ENCODE measurements around the gene LAIR2.
A peak's percentile ranks its signal among the peaks of the same experiment; 100 is the strongest.

The LAIR2 gene

DNA sequence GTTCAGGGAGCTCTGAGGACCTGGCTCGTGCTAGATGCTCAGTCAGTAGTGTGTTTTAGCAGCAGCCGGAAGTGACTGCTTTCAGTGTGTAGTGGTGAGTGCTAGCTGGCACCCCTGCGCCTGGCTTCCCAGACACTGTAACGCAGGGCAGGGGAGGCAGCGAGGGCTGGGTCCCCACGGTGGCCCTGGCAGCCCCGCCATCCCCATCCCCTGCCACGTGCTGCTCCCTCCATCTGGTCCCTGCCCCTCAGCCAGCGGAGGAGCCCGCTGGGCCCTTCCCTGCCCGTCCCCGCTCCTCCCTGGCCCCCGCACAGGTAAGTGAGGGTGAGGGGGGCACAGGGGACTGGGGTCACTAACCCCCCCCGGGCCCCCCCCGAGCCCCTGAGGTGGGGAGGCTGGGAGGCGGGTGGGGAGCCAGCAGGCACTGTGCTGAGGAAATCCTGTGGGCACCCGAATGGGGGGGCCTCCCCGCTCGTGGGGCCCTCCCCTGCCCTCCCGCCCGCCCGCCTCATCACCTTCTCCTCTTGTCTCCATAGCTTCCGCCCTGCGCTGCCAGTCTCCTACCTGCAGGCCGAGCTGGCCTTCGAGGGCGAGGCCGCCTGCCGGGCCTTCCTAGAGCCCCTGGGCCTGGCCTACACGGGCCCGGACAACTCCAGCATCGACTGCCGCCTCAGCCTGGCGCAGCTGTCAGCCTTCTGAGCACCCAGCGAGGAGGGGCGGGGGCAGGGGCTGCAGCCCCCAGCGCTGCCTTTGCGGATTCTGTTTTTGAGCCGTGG lies 42.2 kb upstream of the LAIR2 start:
- peaks cover 63% of the 10 kb centered on the region for H3K36me3 ChIP-seq (ENCODE audit: insufficient read depth, low read length)
- H3K9me3 ChIP-seq (ENCODE audit: insufficient read depth, low read depth, low read length), result no peaks in the 10 kb centered on the region
- H3K4me3 ChIP-seq (ENCODE audit: low read length), result no peak overlapping the region
- H3K27me3 ChIP-seq (ENCODE audit: insufficient read depth, low read length), result peaks cover 2% of the 10 kb centered on the region
- WGBS, result 95% methylated on average over 36 of the region's 39 CpGs
- H3K27ac ChIP-seq (ENCODE audit: low read depth, low read length), result no peak overlapping the region
- no peaks in the 10 kb centered on the region for H3K4me1 ChIP-seq (ENCODE audit: insufficient read depth, low read length)
- H3K9ac ChIP-seq (ENCODE audit: low read depth, low read length), result no peak overlapping the region

DNA sequence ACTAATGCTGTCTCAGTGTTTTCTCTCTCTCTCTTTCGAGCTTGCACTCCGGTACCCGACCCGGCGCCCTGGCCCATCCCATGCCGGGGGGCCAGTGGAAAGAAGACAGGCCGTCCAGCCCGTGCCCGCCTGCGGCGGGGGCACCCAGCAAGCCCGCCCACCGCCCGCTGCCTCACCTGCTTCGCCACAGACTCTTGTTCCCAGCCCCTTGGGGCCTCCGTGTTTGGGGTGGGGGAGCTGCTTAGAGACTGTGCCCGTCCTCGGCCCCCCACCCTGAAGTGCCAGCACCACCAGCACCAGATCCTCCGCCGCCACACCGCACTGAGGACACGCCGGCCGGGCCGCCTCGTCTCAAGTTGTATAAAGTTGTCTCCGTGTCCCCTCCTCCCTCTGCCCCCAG lies 41.4 kb upstream of the LAIR2 start:
- H3K4me3 ChIP-seq (ENCODE audit: low read length), result no peak overlapping the region
- H3K9ac ChIP-seq (ENCODE audit: low read depth, low read length), result no peak overlapping the region
- H3K4me1 ChIP-seq (ENCODE audit: insufficient read depth, low read length), result no peaks in the 10 kb centered on the region
- H3K9me3 ChIP-seq (ENCODE audit: insufficient read depth, low read depth, low read length), result no peaks in the 10 kb centered on the region
- 93% methylated on average over 27 of the region's 27 CpGs for WGBS
- H3K27me3 ChIP-seq (ENCODE audit: insufficient read depth, low read length), result peaks cover 9% of the 10 kb centered on the region
- H3K36me3 ChIP-seq (ENCODE audit: insufficient read depth, low read length), result peaks cover 55% of the 10 kb centered on the region
- no peak overlapping the region for H3K27ac ChIP-seq (ENCODE audit: low read depth, low read length)

- H3K4me3 ChIP-seq (ENCODE audit: low read length), result no peak overlapping the region
- H3K9ac ChIP-seq (ENCODE audit: low read depth, low read length), result no peak overlapping the region
- no peak overlapping the region for H3K27ac ChIP-seq (ENCODE audit: low read depth, low read length)
- WGBS, result 76% methylated on average over 2 of the region's 3 CpGs
- peaks cover 51% of the 10 kb centered on the region for H3K36me3 ChIP-seq (ENCODE audit: insufficient read depth, low read length)
- H3K9me3 ChIP-seq (ENCODE audit: insufficient read depth, low read depth, low read length), result no peaks in the 10 kb centered on the region
- peaks cover 9% of the 10 kb centered on the region for H3K27me3 ChIP-seq (ENCODE audit: insufficient read depth, low read length)
- no peaks in the 10 kb centered on the region for H3K4me1 ChIP-seq (ENCODE audit: insufficient read depth, low read length)
Observed at GRCh38 chr19:54461613-54462012, 41.0 kb upstream of the LAIR2 start.

DNA sequence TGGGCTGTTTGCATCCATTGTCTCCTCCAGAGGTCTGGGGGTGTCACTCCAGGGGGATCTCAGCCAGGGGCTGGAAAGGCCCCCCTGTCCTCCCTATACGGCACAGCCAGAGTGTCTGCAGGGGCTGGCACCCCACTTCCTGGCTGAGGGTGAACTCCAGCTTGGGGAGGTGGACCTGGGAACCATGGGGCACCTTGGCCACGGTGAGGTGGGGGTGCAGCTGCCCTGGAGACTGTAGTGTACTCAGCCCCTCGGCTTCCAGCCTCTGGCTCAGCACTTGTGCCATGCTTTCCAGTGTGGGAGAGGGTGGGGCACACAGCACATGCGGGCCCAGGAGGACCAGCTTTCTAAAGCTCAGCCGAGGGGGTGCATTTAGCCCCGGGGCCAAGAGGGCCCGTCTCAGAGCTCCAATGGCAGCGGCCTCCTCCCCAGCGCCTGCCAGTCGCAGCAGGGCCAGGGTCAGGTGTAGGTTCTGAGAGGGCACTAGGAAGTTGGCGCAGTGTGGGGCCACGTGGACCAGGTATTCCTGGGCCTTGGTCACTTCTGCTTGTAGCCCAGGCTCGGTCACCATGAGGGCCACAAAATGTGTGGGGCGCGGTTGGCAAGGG lies 40.5 kb upstream of the LAIR2 start:
- H3K9ac ChIP-seq (ENCODE audit: low read depth, low read length), result peak overlapping the region; percentile 80; the same call in 1 of the 2 replicates
- 89% methylated on average over 15 of the region's 15 CpGs for WGBS
- peaks cover 46% of the 10 kb centered on the region for H3K36me3 ChIP-seq (ENCODE audit: insufficient read depth, low read length)
- H3K9me3 ChIP-seq (ENCODE audit: insufficient read depth, low read depth, low read length), result no peaks in the 10 kb centered on the region
- H3K4me1 ChIP-seq (ENCODE audit: insufficient read depth, low read length), result no peaks in the 10 kb centered on the region
- H3K27ac ChIP-seq (ENCODE audit: low read depth, low read length), result peak overlapping the region; percentile 89; the same call in 1 of the 2 replicates
- peaks cover 9% of the 10 kb centered on the region for H3K27me3 ChIP-seq (ENCODE audit: insufficient read depth, low read length)
- H3K4me3 ChIP-seq (ENCODE audit: low read length), result peak overlapping the region; percentile 89

DNA sequence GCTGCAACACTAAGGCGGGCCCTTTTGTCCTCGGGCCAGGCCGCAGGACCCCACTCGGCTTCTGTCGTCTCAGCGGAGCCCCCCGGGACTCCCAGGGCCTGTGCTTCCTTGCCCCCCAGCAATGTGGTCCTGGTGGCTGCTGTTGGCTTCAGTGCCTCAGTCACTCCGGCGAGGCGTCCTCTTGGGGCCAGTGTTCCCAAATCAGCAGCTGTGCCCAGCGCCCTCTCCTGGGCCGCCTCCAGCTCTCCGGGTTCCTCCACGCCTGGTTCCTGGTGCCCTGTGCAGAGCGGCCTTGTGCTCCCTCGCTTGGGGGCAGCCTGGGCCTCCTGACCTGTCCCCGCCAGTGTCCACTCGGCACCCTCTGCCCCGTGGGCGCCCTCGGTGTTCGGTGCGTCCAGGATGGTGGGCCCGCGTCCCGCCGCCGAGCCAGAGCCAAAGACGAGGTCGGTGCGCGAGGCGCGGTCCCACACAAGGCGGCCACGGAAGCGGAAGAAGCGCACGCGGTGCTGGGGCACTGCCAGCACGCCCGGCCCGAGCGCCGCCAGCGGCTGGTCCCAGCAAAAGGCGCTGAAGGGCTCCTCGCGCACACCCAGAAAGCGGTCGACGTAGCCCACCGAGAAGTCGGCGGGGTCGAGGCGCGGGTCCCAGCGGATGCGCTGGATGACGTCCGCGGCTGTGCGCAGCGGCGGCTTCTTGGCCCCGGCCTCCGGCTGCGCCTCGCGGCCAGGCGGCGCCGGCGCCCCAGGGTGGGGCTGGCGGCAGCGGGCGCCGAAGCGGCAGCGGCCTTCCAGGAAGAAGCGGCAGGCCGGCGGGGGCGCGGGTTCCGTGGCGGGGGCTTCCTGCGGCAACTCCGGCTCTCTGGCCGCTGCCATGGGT lies 39.7 kb upstream of the LAIR2 start:
- WGBS, result 8% methylated on average over 91 of the region's 91 CpGs
- Histone ChIP-seq H3K4me3 (ENCODE audit: low read length) (peak overlapping the region; percentile 89), H3K9ac (ENCODE audit: low read depth, low read length) (peak overlapping the region; percentile 80), H3K36me3 (ENCODE audit: insufficient read depth, low read length) (peaks cover 39% of the 10 kb centered on the region), H3K9me3 (ENCODE audit: insufficient read depth, low read depth, low read length) (no peaks in the 10 kb centered on the region), H3K27ac (ENCODE audit: low read depth, low read length) (peak overlapping the region; percentile 89), H3K4me1 (ENCODE audit: insufficient read depth, low read length) (no peaks in the 10 kb centered on the region), H3K27me3 (ENCODE audit: insufficient read depth, low read length) (peaks cover 9% of the 10 kb centered on the region)

- Histone ChIP-seq H3K4me3 (ENCODE audit: low read length) (peak within 1 kb of the TSS; percentile 89), H3K27ac (ENCODE audit: low read depth, low read length) (peak within 1 kb of the TSS; percentile 100), H3K27me3 (ENCODE audit: insufficient read depth, low read length) (peaks cover 9% of the 10 kb centered on the region), H3K36me3 (ENCODE audit: insufficient read depth, low read length) (peaks cover 32% of the 10 kb centered on the region), H3K9ac (ENCODE audit: low read depth, low read length) (peak within 1 kb of the TSS; percentile 88), H3K4me1 (ENCODE audit: insufficient read depth, low read length) (no peaks in the 10 kb centered on the region), H3K9me3 (ENCODE audit: insufficient read depth, low read depth, low read length) (no peaks in the 10 kb centered on the region)
- WGBS, result under 1% methylated on average over 41 of the region's 41 CpGs
Observed at GRCh38 chr19:54463531-54464043, 39.0 kb upstream of the LAIR2 start, which contains the start of gene LENG9. TSS of gene LENG9 (minus strand) at chr19:54463778. CDS start at chr19:54463526, 252 bp downstream.

- no peaks in the 10 kb centered on the region for H3K4me1 ChIP-seq (ENCODE audit: insufficient read depth, low read length)
- H3K36me3 ChIP-seq (ENCODE audit: insufficient read depth, low read length), result peaks cover 26% of the 10 kb centered on the region
- H3K4me3 ChIP-seq (ENCODE audit: low read length), result peak overlapping the region; percentile 89
- peaks cover 9% of the 10 kb centered on the region for H3K27me3 ChIP-seq (ENCODE audit: insufficient read depth, low read length)
- no peaks in the 10 kb centered on the region for H3K9me3 ChIP-seq (ENCODE audit: insufficient read depth, low read depth, low read length)
- under 1% methylated on average over 26 of the region's 26 CpGs for WGBS
- H3K27ac ChIP-seq (ENCODE audit: low read depth, low read length), result peak overlapping the region; percentile 100
- H3K9ac ChIP-seq (ENCODE audit: low read depth, low read length), result peak overlapping the region; percentile 88
Observed at GRCh38 chr19:54464044-54464629, 38.5 kb upstream of the LAIR2 start.

GRCh38 chr19:54464630-54465425 lies 37.8 kb upstream of the LAIR2 start:
- peak overlapping the region; percentile 100 for H3K27ac ChIP-seq (ENCODE audit: low read depth, low read length)

GRCh38 chr19:54465426-54466109 lies 37.1 kb upstream of the LAIR2 start:
- Histone ChIP-seq H3K4me3 (ENCODE audit: low read length) (peak overlapping the region; percentile 26; the same call in 1 of the 2 replicates), H3K36me3 (ENCODE audit: insufficient read depth, low read length) (peaks cover 15% of the 10 kb centered on the region), H3K9ac (ENCODE audit: low read depth, low read length) (no peak overlapping the region), H3K9me3 (ENCODE audit: insufficient read depth, low read depth, low read length) (no peaks in the 10 kb centered on the region), H3K27ac (ENCODE audit: low read depth, low read length) (no peak overlapping the region), H3K27me3 (ENCODE audit: insufficient read depth, low read length) (peaks cover 20% of the 10 kb centered on the region), H3K4me1 (ENCODE audit: insufficient read depth, low read length) (no peaks in the 10 kb centered on the region)
- 84% methylated on average over 49 of the region's 49 CpGs for WGBS

More at GRCh38 chr19:54464630-54465425, 37.8 kb upstream of the LAIR2 start:
- H3K9ac ChIP-seq (ENCODE audit: low read depth, low read length), result peak overlapping the region; percentile 88
- H3K9me3 ChIP-seq (ENCODE audit: insufficient read depth, low read depth, low read length), result no peaks in the 10 kb centered on the region
- peaks cover 12% of the 10 kb centered on the region for H3K27me3 ChIP-seq (ENCODE audit: insufficient read depth, low read length)
- H3K4me3 ChIP-seq (ENCODE audit: low read length), result peak overlapping the region; percentile 89
- peaks cover 20% of the 10 kb centered on the region for H3K36me3 ChIP-seq (ENCODE audit: insufficient read depth, low read length)
- 7% methylated on average over 87 of the region's 87 CpGs for WGBS
- H3K4me1 ChIP-seq (ENCODE audit: insufficient read depth, low read length), result no peaks in the 10 kb centered on the region
